Trophoblast cell (in vitro differentiated cells and primary cell): ENCODE results near the gene ALAS1.
"Not testable (repeated sequence)": the region's sequence is repeated elsewhere in the genome, so short reads cannot be mapped to it uniquely, and the experiment has no call there.

Experiments used
- DNase-seq, 2 donors: peaks; one replicate each; pipeline ENCODE4 v3.0.0-alpha.2; 2016
- H2AFZ ChIP-seq: 2 replicates; pipeline ENCODE4 v1.6.1; 2013; ENCODE audit warnings: low read length, moderate library complexity, mild to moderate bottlenecking; ENCODE audit not compliant: insufficient read depth, poor library complexity
- H2AK5ac ChIP-seq: 2 replicates; pipeline ENCODE4 v1.6.1; 2013; ENCODE audit warnings: mild to moderate bottlenecking, low read length
- H2BK120ac ChIP-seq: 2 replicates; pipeline ENCODE4 v1.6.1; 2013; ENCODE audit warnings: low read length, mild to moderate bottlenecking, moderate library complexity; ENCODE audit not compliant: insufficient read depth, poor library complexity
- H2BK12ac ChIP-seq: 2 replicates; pipeline ENCODE4 v1.6.1; 2013; ENCODE audit warnings: mild to moderate bottlenecking, low read length, moderate library complexity
- H2BK5ac ChIP-seq: 2 replicates; pipeline ENCODE4 v1.6.1; 2013; ENCODE audit warnings: low read length, low read depth, moderate library complexity, mild to moderate bottlenecking; ENCODE audit not compliant: poor library complexity
- H3K14ac ChIP-seq: 2 replicates; pipeline ENCODE4 v1.6.1; 2013; ENCODE audit warnings: mild to moderate bottlenecking, low read length
- H3K18ac ChIP-seq: 2 replicates; pipeline ENCODE4 v1.6.1; 2013; ENCODE audit warnings: mild to moderate bottlenecking, low read length
- H3K23ac ChIP-seq: 2 replicates; pipeline ENCODE4 v1.6.1; 2013; ENCODE audit warnings: low read length
- H3K27ac ChIP-seq: 2 replicates; pipeline ENCODE4 v1.5.1; 2013; ENCODE audit warnings: low read depth, mild to moderate bottlenecking, inconsistent platforms, low read length, moderate library complexity
- H3K27me3 ChIP-seq: 2 replicates; pipeline ENCODE4 v1.6.1; 2013; ENCODE audit warnings: inconsistent platforms, mild to moderate bottlenecking, low read length, moderate library complexity; ENCODE audit not compliant: insufficient read depth
- H3K36me3 ChIP-seq, 2 experiments: 1 replicate in 1 of 2; 2 replicates in 1 of 2; pipeline ENCODE4 v1.6.1; 2013; ENCODE audit warnings: low read length in 2 of 2, mild to moderate bottlenecking in 2 of 2, moderate library complexity in 1 of 2; ENCODE audit not compliant: insufficient read depth in 2 of 2, control insufficient read depth in 1 of 2
- H3K4ac ChIP-seq: 2 replicates; pipeline ENCODE4 v1.6.1; 2013; ENCODE audit warnings: low read depth, mild to moderate bottlenecking, low read length, moderate library complexity
- H3K4me1 ChIP-seq, 2 experiments: 1 replicate in 1 of 2; 2 replicates in 1 of 2; pipeline ENCODE4 v1.6.1; 2013; ENCODE audit warnings: low read length in 2 of 2, mild to moderate bottlenecking in 2 of 2, moderate library complexity in 1 of 2; ENCODE audit not compliant: insufficient read depth in 2 of 2, control insufficient read depth in 1 of 2
- H3K4me2 ChIP-seq: 2 replicates; pipeline ENCODE4 v1.6.1; 2013; ENCODE audit warnings: inconsistent platforms, mild to moderate bottlenecking, low read length, moderate library complexity
- H3K4me3 ChIP-seq: 2 replicates; pipeline ENCODE4 v1.5.1; 2013; ENCODE audit warnings: mild to moderate bottlenecking, low read depth, low read length, inconsistent platforms
- H3K79me1 ChIP-seq: one replicate; pipeline ENCODE4 v1.6.1; 2013; ENCODE audit warnings: low read length
- H3K79me2 ChIP-seq: 2 replicates; pipeline ENCODE4 v1.6.1; 2013; ENCODE audit warnings: low read length, mild to moderate bottlenecking; ENCODE audit not compliant: control insufficient read depth, insufficient read depth, poor library complexity
- H3K9ac ChIP-seq: 2 replicates; pipeline ENCODE4 v1.6.1; 2013; ENCODE audit warnings: mild to moderate bottlenecking, low read length
- H3K9me3 ChIP-seq: 2 replicates; pipeline ENCODE4 v1.6.1; 2013; ENCODE audit warnings: low read depth, mild to moderate bottlenecking, control low read depth, inconsistent platforms, low read length; ENCODE audit not compliant: insufficient read depth
- H4K12ac ChIP-seq: 2 replicates; pipeline ENCODE4 v1.6.1; 2013; ENCODE audit warnings: low read depth, mild to moderate bottlenecking, low read length, moderate library complexity
- H4K8ac ChIP-seq: 2 replicates; pipeline ENCODE4 v1.6.1; 2013; ENCODE audit warnings: low read depth, mild to moderate bottlenecking, low read length, moderate library complexity
- H4K91ac ChIP-seq: one replicate; pipeline ENCODE4 v1.6.1; 2013; ENCODE audit warnings: low read depth, mild to moderate bottlenecking, low read length, moderate library complexity
- WGBS: extraction: QIAGEN DNeasy Blood & Tissue Kit; methylation state at CpG from one replicate; pipeline ENCODE4 v1.1.7; 2013; ENCODE audit warnings: missing lambda C conversion rate; ENCODE audit not compliant: insufficient read length, insufficient coverage; ENCODE audit errors: extremely low coverage; 5-methylcytosine and 5-hydroxymethylcytosine counted together

The ALAS1 gene

DNA sequence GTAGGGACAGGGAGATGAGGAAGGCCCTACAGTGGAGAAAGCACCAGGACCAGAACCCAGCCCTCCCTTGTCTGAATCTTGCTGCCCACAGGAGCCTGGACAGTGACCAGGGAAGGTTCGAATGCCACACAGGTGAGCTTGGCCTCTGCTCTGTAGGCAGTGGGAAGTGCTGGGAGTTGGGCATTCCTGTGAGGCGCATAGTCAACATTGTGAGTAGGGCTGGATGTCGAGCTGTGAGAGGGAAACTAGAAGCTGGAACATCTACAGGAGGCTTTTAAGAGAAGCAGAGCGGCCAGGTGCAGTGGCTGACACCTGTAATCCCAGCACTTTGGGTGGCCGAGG, 20.3 kb upstream of the ALAS1 start:
- Histone ChIP-seq H2BK120ac (no peak overlapping the region), H3K9me3 (peaks cover 2% of the 10 kb centered on the region), H3K4me3 (no peak overlapping the region), H4K8ac (no peak overlapping the region), H3K4me1 (peaks cover 6 to 20% of the 10 kb centered on the region in 2 experiments), H3K18ac (no peak overlapping the region), H3K27ac (no peak overlapping the region), H3K4me2 (no peak overlapping the region), H3K79me1 (no peaks in the 10 kb centered on the region), H3K4ac (no peak overlapping the region), H4K12ac (no peak overlapping the region), H4K91ac (no peak overlapping the region), H2BK5ac (no peak overlapping the region), H3K14ac (no peak overlapping the region), H2AK5ac (no peak overlapping the region), H2AFZ (no peak overlapping the region), H3K23ac (no peak overlapping the region), H3K79me2 (no peaks in the 10 kb centered on the region), H3K9ac (no peak overlapping the region), H3K27me3 (no peaks in the 10 kb centered on the region), H2BK12ac (no peak overlapping the region), H3K36me3 (no peaks in the 10 kb centered on the region)
- DNase-seq = no peak
- no CpG with 5 or more reads among the region's 5 CpGs for WGBS

DNA sequence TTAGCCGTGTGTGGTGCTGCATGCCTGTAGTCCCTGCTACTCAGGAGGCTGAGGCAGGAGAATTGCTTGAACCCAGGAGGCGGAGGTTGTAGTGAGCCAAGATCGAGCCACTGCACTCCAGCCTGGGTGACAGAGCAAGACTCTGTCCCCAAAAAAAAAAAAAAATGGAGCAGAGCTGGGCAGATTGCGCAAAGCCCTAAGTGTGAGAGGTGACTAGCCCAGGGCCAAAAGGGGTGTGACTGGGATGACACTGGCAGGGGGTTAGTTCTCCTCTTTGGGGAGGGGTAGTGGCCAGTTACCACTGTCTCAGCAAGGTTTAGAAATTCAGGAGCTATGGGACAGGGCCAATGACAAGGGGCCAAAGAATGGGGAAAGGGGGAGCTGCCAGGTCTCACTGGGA, 19.8 kb upstream of the ALAS1 start:
- H4K91ac ChIP-seq, H2BK5ac ChIP-seq, H3K27me3 ChIP-seq, H3K36me3 ChIP-seq, H2AK5ac ChIP-seq, H3K4ac ChIP-seq, H3K14ac ChIP-seq, H3K9me3 ChIP-seq, H4K12ac ChIP-seq, H4K8ac ChIP-seq, H3K4me2 ChIP-seq, H2BK120ac ChIP-seq, H3K9ac ChIP-seq, H3K4me3 ChIP-seq, H3K18ac ChIP-seq, H3K23ac ChIP-seq, H3K79me1 ChIP-seq, H2AFZ ChIP-seq, H2BK12ac ChIP-seq, DNase-seq, H3K27ac ChIP-seq, H3K79me2 ChIP-seq: not testable (repeated sequence)
- H3K4me1 ChIP-seq = peaks cover 6 to 20% of the 10 kb centered on the region in 2 experiments
- WGBS = no CpG with 5 or more reads among the region's 4 CpGs

DNA sequence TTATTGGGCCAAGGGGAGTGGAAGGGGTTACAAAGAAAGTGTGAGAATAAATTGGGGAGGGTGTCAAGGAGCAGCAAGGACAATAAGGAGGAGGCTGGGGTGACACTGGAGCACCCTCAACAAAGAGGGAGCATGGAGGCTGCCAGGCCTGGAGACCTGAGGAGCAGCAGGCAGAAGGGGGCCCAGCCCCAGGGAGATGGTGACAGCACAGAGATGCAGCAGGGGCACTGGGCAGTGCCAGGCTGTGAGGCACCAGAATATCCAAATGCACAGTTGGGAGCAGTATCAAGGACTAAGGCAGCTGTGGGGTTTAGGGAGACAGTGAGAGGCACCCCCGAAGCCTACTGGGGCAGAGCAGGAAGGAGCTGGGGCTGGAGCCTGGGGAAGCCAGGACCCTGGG, 19.4 kb upstream of the ALAS1 start:
- no peak overlapping the region for H2BK120ac ChIP-seq
- no peak overlapping the region for H2BK5ac ChIP-seq
- H3K14ac ChIP-seq = no peak overlapping the region
- no peak overlapping the region for H4K8ac ChIP-seq
- no peaks in the 10 kb centered on the region for H3K79me2 ChIP-seq
- peaks cover 6 to 20% of the 10 kb centered on the region in 2 experiments for H3K4me1 ChIP-seq
- WGBS = no CpG with 5 or more reads among the region's 1 CpG
- H2BK12ac ChIP-seq = no peak overlapping the region
- H3K4ac ChIP-seq = no peak overlapping the region
- no peak overlapping the region for H3K18ac ChIP-seq
- H3K4me2 ChIP-seq = no peak overlapping the region
- no peak overlapping the region for H3K27ac ChIP-seq
- no peak overlapping the region for H3K23ac ChIP-seq
- H2AK5ac ChIP-seq = no peak overlapping the region
- H4K12ac ChIP-seq = no peak overlapping the region
- H2AFZ ChIP-seq = no peak overlapping the region
- DNase-seq = no peak
- H4K91ac ChIP-seq = no peak overlapping the region
- no peak overlapping the region for H3K4me3 ChIP-seq
- H3K27me3 ChIP-seq = no peaks in the 10 kb centered on the region
- H3K9ac ChIP-seq = no peak overlapping the region
- H3K36me3 ChIP-seq = no peaks in the 10 kb centered on the region
- H3K9me3 ChIP-seq = peaks cover 2% of the 10 kb centered on the region
- no peaks in the 10 kb centered on the region for H3K79me1 ChIP-seq

DNA sequence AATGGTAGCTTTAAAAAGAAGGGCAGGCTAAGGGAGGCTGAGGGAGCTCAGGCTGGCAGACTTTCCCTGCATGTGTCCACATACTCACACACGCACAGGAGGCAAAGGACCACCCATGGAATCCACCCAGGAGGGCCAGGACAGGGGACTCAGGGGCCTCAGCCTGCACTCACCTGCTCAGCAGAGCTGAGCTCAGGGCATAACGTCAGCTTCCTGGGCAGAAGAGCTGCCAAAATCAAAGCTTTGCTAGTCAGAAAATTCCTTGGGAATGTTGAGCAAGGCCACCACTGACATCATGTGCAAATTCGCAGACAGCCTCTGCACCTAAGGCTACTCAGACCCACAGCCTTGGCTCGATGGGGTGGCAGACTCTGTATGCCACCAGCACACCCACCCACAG, 16.4 kb upstream of the ALAS1 start:
- Histone ChIP-seq H4K12ac (no peak overlapping the region), H3K23ac (no peak overlapping the region), H3K4ac (no peak overlapping the region), H3K4me2 (no peak overlapping the region), H4K91ac (no peak overlapping the region), H3K4me1 (peaks cover 6 to 20% of the 10 kb centered on the region in 2 experiments), H2BK120ac (no peak overlapping the region), H3K36me3 (no peaks in the 10 kb centered on the region), H2AK5ac (no peak overlapping the region), H3K14ac (no peak overlapping the region), H3K9ac (no peak overlapping the region), H3K9me3 (peaks cover 4% of the 10 kb centered on the region), H3K4me3 (no peak overlapping the region), H2BK5ac (no peak overlapping the region), H2BK12ac (no peak overlapping the region), H3K79me1 (no peaks in the 10 kb centered on the region), H3K79me2 (no peaks in the 10 kb centered on the region), H4K8ac (no peak overlapping the region), H3K27ac (no peak overlapping the region), H3K18ac (no peak overlapping the region), H2AFZ (no peak overlapping the region), H3K27me3 (no peaks in the 10 kb centered on the region)
- peak; percentile 85 to 92 for DNase-seq
- no CpG with 5 or more reads among the region's 4 CpGs for WGBS
